ENCODE data around the gene TRAT1.
"Not testable (repeated sequence)": the region's sequence is repeated elsewhere in the genome, so short reads cannot be mapped to it uniquely, and the experiment has no call there.

TRAT1 gene

GRCh38 chr3:108804966-108805365 is 17.6 kb upstream of the TRAT1 start:
- no peak for DNase-seq (ENCODE audit: extremely low spot score)
- no peak for TF ChIP-seq CTCF (IDR thresholded peaks at IDR 0.05; ENCODE audit: control extremely low read depth, extremely low read depth, low read depth, missing control alignments)
- ChIA-PET POLR2A (no interaction called here), CTCF (interaction anchor here (0.9 to 1.2 kb wide), 2 partner anchors 9 to 13 kb away, joined by 3 to 4 read pairs; no protein-coding TSS in a partner anchor)

- no peak for TF ChIP-seq CTCF (IDR thresholded peaks at IDR 0.05; ENCODE audit: control extremely low read depth, extremely low read depth, low read depth, missing control alignments)
Observed at GRCh38 chr3:108806316-108806715, 16.3 kb upstream of the TRAT1 start.

GRCh38 chr3:108818404-108818803 is 4.2 kb upstream of the TRAT1 start:
- DNase-seq (ENCODE audit: extremely low spot score), result peak; percentile 26
- CTCF ChIA-PET, result interaction anchor here (0.9 to 1.1 kb wide), 3 partner anchors 15 to 327 kb away, joined by 3 to 5 read pairs (median 3); no protein-coding TSS in a partner anchor

More at GRCh38 chr3:108806316-108806715, 16.3 kb upstream of the TRAT1 start:
- ChIA-PET POLR2A (no interaction called here), CTCF (no interaction called here)
- DNase-seq (ENCODE audit: extremely low spot score), result no peak

GRCh38 chr3:108820586-108820985 is 2.0 kb upstream of the TRAT1 start:
- TF ChIP-seq CTCF (IDR thresholded peaks at IDR 0.05; ENCODE audit: control extremely low read depth, extremely low read depth, low read depth, missing control alignments), result no peak
- ChIA-PET POLR2A (no interaction called here), CTCF (interaction anchor here (1.1 to 2.8 kb wide), 2 partner anchors 18 to 33 kb away, joined by 3 to 7 read pairs; no protein-coding TSS in a partner anchor)
- no peak for DNase-seq (ENCODE audit: extremely low spot score)

More at GRCh38 chr3:108818404-108818803, 4.2 kb upstream of the TRAT1 start:
- peak; percentile 54 for TF ChIP-seq CTCF (IDR thresholded peaks at IDR 0.05; ENCODE audit: control extremely low read depth, extremely low read depth, low read depth, missing control alignments)
- POLR2A ChIA-PET, result no interaction called here

GRCh38 chr3:108823227-108823626 is 641 bp downstream of the TRAT1 start:
- ChIA-PET CTCF (interaction anchor here (1.0 kb wide), 1 partner anchor 9 kb away, joined by 3 read pairs; no protein-coding TSS in a partner anchor), POLR2A (no interaction called here)
- no peak for DNase-seq (ENCODE audit: extremely low spot score)
- TF ChIP-seq CTCF (IDR thresholded peaks at IDR 0.05; ENCODE audit: control extremely low read depth, extremely low read depth, low read depth, missing control alignments), result no peak

GRCh38 chr3:108823803-108824202 is 1.2 kb downstream of the TRAT1 start:
- CTCF ChIA-PET, result interaction anchor here (0.9 to 1.3 kb wide), 3 partner anchors 9 to 91 kb away, joined by 3 to 4 read pairs (median 4); no protein-coding TSS in a partner anchor
- DNase-seq (ENCODE audit: extremely low spot score); POLR2A ChIA-PET: not testable (repeated sequence)

GRCh38 chr3:108826309-108827187 is 4.0 kb downstream of the TRAT1 start:
- TF ChIP-seq CTCF (IDR thresholded peaks at IDR 0.05; ENCODE audit: control extremely low read depth, extremely low read depth, low read depth, missing control alignments), result no peak
- no peak for DNase-seq (ENCODE audit: extremely low spot score)
- ChIA-PET CTCF (no interaction called here), POLR2A (no interaction called here)

Measured in GM10248 (cell line).